Measurements from ENCODE around the gene ABT1. TPM values are rescaled to one million over a fixed set of nuclear protein-coding genes. Genes with fewer than 3 reads are reported as not detected.

The ABT1 gene
- total and polyA plus RNA-seq, 2 of the 8 experiments (the other 6 are each of a cell fraction or from before 2014, with no cell fraction given) = 20.5 to 30.7 TPM

GRCh38 chr6:26596579-26597388 is at the start of gene ABT1 (continued):
- TF ChIP-seq, protein P1, sequence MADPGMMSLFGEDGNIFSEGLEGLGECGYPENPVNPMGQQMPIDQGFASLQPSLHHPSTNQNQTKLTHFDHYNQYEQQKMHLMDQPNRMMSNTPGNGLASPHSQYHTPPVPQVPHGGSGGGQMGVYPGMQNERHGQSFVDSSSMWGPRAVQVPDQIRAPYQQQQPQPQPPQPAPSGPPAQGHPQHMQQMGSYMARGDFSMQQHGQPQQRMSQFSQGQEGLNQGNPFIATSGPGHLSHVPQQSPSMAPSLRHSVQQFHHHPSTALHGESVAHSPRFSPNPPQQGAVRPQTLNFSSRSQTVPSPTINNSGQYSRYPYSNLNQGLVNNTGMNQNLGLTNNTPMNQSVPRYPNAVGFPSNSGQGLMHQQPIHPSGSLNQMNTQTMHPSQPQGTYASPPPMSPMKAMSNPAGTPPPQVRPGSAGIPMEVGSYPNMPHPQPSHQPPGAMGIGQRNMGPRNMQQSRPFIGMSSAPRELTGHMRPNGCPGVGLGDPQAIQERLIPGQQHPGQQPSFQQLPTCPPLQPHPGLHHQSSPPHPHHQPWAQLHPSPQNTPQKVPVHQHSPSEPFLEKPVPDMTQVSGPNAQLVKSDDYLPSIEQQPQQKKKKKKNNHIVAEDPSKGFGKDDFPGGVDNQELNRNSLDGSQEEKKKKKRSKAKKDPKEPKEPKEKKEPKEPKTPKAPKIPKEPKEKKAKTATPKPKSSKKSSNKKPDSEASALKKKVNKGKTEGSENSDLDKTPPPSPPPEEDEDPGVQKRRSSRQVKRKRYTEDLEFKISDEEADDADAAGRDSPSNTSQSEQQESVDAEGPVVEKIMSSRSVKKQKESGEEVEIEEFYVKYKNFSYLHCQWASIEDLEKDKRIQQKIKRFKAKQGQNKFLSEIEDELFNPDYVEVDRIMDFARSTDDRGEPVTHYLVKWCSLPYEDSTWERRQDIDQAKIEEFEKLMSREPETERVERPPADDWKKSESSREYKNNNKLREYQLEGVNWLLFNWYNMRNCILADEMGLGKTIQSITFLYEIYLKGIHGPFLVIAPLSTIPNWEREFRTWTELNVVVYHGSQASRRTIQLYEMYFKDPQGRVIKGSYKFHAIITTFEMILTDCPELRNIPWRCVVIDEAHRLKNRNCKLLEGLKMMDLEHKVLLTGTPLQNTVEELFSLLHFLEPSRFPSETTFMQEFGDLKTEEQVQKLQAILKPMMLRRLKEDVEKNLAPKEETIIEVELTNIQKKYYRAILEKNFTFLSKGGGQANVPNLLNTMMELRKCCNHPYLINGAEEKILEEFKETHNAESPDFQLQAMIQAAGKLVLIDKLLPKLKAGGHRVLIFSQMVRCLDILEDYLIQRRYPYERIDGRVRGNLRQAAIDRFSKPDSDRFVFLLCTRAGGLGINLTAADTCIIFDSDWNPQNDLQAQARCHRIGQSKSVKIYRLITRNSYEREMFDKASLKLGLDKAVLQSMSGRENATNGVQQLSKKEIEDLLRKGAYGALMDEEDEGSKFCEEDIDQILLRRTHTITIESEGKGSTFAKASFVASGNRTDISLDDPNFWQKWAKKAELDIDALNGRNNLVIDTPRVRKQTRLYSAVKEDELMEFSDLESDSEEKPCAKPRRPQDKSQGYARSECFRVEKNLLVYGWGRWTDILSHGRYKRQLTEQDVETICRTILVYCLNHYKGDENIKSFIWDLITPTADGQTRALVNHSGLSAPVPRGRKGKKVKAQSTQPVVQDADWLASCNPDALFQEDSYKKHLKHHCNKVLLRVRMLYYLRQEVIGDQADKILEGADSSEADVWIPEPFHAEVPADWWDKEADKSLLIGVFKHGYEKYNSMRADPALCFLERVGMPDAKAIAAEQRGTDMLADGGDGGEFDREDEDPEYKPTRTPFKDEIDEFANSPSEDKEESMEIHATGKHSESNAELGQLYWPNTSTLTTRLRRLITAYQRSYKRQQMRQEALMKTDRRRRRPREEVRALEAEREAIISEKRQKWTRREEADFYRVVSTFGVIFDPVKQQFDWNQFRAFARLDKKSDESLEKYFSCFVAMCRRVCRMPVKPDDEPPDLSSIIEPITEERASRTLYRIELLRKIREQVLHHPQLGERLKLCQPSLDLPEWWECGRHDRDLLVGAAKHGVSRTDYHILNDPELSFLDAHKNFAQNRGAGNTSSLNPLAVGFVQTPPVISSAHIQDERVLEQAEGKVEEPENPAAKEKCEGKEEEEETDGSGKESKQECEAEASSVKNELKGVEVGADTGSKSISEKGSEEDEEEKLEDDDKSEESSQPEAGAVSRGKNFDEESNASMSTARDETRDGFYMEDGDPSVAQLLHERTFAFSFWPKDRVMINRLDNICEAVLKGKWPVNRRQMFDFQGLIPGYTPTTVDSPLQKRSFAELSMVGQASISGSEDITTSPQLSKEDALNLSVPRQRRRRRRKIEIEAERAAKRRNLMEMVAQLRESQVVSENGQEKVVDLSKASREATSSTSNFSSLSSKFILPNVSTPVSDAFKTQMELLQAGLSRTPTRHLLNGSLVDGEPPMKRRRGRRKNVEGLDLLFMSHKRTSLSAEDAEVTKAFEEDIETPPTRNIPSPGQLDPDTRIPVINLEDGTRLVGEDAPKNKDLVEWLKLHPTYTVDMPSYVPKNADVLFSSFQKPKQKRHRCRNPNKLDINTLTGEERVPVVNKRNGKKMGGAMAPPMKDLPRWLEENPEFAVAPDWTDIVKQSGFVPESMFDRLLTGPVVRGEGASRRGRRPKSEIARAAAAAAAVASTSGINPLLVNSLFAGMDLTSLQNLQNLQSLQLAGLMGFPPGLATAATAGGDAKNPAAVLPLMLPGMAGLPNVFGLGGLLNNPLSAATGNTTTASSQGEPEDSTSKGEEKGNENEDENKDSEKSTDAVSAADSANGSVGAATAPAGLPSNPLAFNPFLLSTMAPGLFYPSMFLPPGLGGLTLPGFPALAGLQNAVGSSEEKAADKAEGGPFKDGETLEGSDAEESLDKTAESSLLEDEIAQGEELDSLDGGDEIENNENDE (IDR thresholded peaks at IDR 0.05; ENCODE audit: insufficient replicate concordance, low read length) = no peak
- TF ChIP-seq SIRT6 (IDR thresholded peaks at IDR 0.05; ENCODE audit: low read length) (no peak), JUND (IDR thresholded peaks at IDR 0.05; ENCODE audit: low read length) (peak; percentile 55; the same call in 1 of the 2 replicates), SIX5 (IDR thresholded peaks at IDR 0.05; ENCODE audit: low read depth, low read length) (no peak), RBBP5 (IDR thresholded peaks at IDR 0.05; ENCODE audit: borderline replicate concordance, low read depth, low read length) (peak; percentile 69; the same call in 1 of the 2 replicates), SIN3A (conservative IDR thresholded peaks at IDR 0.05 in 1 of 2, IDR thresholded peaks at IDR 0.05 in 1 of 2; ENCODE audit: low read depth in 1 of 2, low read length in 2 of 2) (peak; percentile 87 to 95; a peak in 3 of 4 replicates), KDM1A (IDR thresholded peaks at IDR 0.05; ENCODE audit: borderline replicate concordance, low read length) (no peak), CREB1 (IDR thresholded peaks at IDR 0.05) (peak; percentile 100), EGR1 (IDR thresholded peaks at IDR 0.05; ENCODE audit: borderline replicate concordance, low read depth, low read length) (peak; percentile 98), SRF (IDR thresholded peaks at IDR 0.05; ENCODE audit: low read depth, low read length) (peak; percentile 70)
